HepG2 (cell line): ENCODE results near the gene NMNAT1. TPM values are rescaled to one million over a fixed set of nuclear protein-coding genes. Genes with fewer than 3 reads are reported as not detected.
A peak's percentile ranks its signal among the peaks of the same experiment; 100 is the strongest.

Experiments used
- BRCA1 ChIP-seq: sonication (generic); formaldehyde crosslinking; IDR thresholded peaks from 2 replicates; pipeline ENCODE4 v1.4.0; 2020; ENCODE audit warnings: missing genetic modification reagents
- CHCHD3 ChIP-seq: sonication (generic); formaldehyde crosslinking; IDR thresholded peaks from 2 replicates; pipeline ENCODE4 v1.8.0; 2022; ENCODE audit warnings: mild to moderate bottlenecking, missing genetic modification reagents, moderate library complexity
- ETS1 ChIP-seq: sonication (generic); formaldehyde crosslinking; IDR thresholded peaks from 2 replicates; pipeline ENCODE4 v1.4.0; 2020; ENCODE audit warnings: missing genetic modification reagents
- FOXO1 ChIP-seq: sonication (generic); formaldehyde crosslinking; IDR thresholded peaks from 2 replicates; pipeline ENCODE4 v1.4.0; 2020; ENCODE audit warnings: missing genetic modification reagents
- GZF1 ChIP-seq: sonication (generic); formaldehyde crosslinking; IDR thresholded peaks from 2 replicates; pipeline ENCODE4 v1.5.1; 2020; ENCODE audit warnings: mild to moderate bottlenecking, missing genetic modification reagents
- HES4 ChIP-seq: sonication (generic); formaldehyde crosslinking; IDR thresholded peaks from 2 replicates; pipeline ENCODE4 v1.9.0; 2021; ENCODE audit warnings: mild to moderate bottlenecking, missing genetic modification reagents, borderline replicate concordance
- IRF1 ChIP-seq: sonication (generic); formaldehyde crosslinking; IDR thresholded peaks from 2 replicates; pipeline ENCODE4 v1.4.0; 2020; ENCODE audit warnings: low read depth, mild to moderate bottlenecking, missing genetic modification reagents
- JUNB ChIP-seq: sonication (generic); formaldehyde crosslinking; IDR thresholded peaks from 2 replicates; pipeline ENCODE4 v1.8.0; 2022; ENCODE audit warnings: missing genetic modification reagents, mild to moderate bottlenecking, borderline replicate concordance
- MYC ChIP-seq: sonication (generic); formaldehyde crosslinking; IDR thresholded peaks from 2 replicates; pipeline ENCODE4 v1.9.0; 2021; ENCODE audit warnings: missing genetic modification reagents, borderline replicate concordance
- NRL ChIP-seq: sonication (generic); formaldehyde crosslinking; IDR thresholded peaks from 2 replicates; pipeline ENCODE4 v1.5.0; 2020; ENCODE audit warnings: missing genetic modification reagents, mild to moderate bottlenecking, moderate library complexity, borderline replicate concordance
- PHF8 ChIP-seq: sonication (generic); formaldehyde crosslinking; IDR thresholded peaks from 2 replicates; pipeline ENCODE4 v1.5.0; 2020; ENCODE audit warnings: missing genetic modification reagents
- SMARCC2 ChIP-seq: fragments of 450-650 bp; IDR thresholded peaks from 2 replicates; pipeline ENCODE4 v1.6.1; 2017; ENCODE audit warnings: antibody characterized with exemption, mild to moderate bottlenecking
- SRSF4 ChIP-seq: fragments of 200-400 bp; formaldehyde crosslinking; IDR thresholded peaks from one replicate; pipeline ENCODE4 v1.6.1; 2018; ENCODE audit warnings: mild to moderate bottlenecking, low read depth, low read length, moderate library complexity; ENCODE audit not compliant: poor library complexity, severe bottlenecking
- TBL1XR1 ChIP-seq: fragments of 150-350 bp; IDR thresholded peaks from 2 replicates; pipeline ENCODE4 v1.6.1; 2014; ENCODE audit warnings: borderline replicate concordance, low read length; ENCODE audit not compliant: partially characterized antibody
- TFDP2 ChIP-seq: sonication (generic); formaldehyde crosslinking; IDR thresholded peaks from 2 replicates; pipeline ENCODE4 v1.4.0; 2020; ENCODE audit warnings: missing genetic modification reagents
- TRIM22 ChIP-seq: fragments of 450-650 bp; IDR thresholded peaks from 2 replicates; pipeline ENCODE4 v1.6.1; 2017
- ZMYM2 ChIP-seq: sonication (generic); formaldehyde crosslinking; IDR thresholded peaks from 2 replicates; pipeline ENCODE4 v1.8.0; 2022; ENCODE audit warnings: mild to moderate bottlenecking, missing genetic modification reagents
- ZNF225 ChIP-seq: sonication (generic); formaldehyde crosslinking; IDR thresholded peaks from 2 replicates; pipeline ENCODE4 v1.4.0; 2020; ENCODE audit warnings: mild to moderate bottlenecking, missing genetic modification reagents
- ZNF513 ChIP-seq: sonication (generic); formaldehyde crosslinking; conservative IDR thresholded peaks from 2 replicates; pipeline ENCODE4 v1.5.0; 2020; ENCODE audit warnings: missing genetic modification reagents
- polyA plus RNA-seq, 8 experiments: library from polyadenylated mRNA; depleted of rRNA in 3 of 8; stranded (reverse) in 7 of 8; unstranded in 1 of 8; fragments of >200 nt; fragmentation: Illumina TruSeq in 4 of 8; extraction: Trizol in 4 of 8; gene quantifications; 2 replicates each; pipeline versions ENCODE4 v1.2.1 to v1.2.3, GENCODE V29; 2011 to 2016; ENCODE audit warnings: low read depth in 4 of 8, missing spikeins in 1 of 8, mixed read lengths in 1 of 8; ENCODE audit not compliant: insufficient read depth in 1 of 8
- total RNA-seq, 5 experiments: library from RNA; depleted of rRNA; stranded (reverse); fragments of >200 nt; fragmentation: Illumina TruSeq; extraction: Trizol; gene quantifications; 2 replicates each; pipeline ENCODE4 v1.2.3, GENCODE V29; 2016; ENCODE audit warnings: low read depth in 1 of 5

NMNAT1 gene
- total and polyA plus RNA-seq, 2 of the 13 experiments (the other 11 are each of a cell fraction or from before 2014, with no cell fraction given), result 5.6 to 12.2 TPM

GRCh38 chr1:10032590-10033358 lies 89.5 kb downstream of the NMNAT1 start, which contains the start of gene UBE4B (continued):
- TF ChIP-seq TFDP2 (CRISPR knock-in tag) (peak; percentile 25; the same call in 1 of the 2 replicates), BRCA1 (CRISPR knock-in tag) (no peak), MYC (CRISPR knock-in tag) (peak; percentile 27; the same call in 1 of the 2 replicates), FOXO1 (CRISPR knock-in tag) (peak; percentile 14; the same call in 1 of the 2 replicates), JUNB (CRISPR knock-in tag) (no peak), NRL (CRISPR knock-in tag) (no peak), SRSF4 (no peak), CHCHD3 (CRISPR knock-in tag) (no peak), ZNF513 (no peak), HES4 (CRISPR knock-in tag) (no peak), SMARCC2 (no peak), PHF8 (CRISPR knock-in tag) (peak; percentile 63), GZF1 (CRISPR knock-in tag) (no peak), TRIM22 (no peak), ZMYM2 (CRISPR knock-in tag) (no peak), ETS1 (CRISPR knock-in tag) (no peak), TBL1XR1 (peak; percentile 14), IRF1 (CRISPR knock-in tag) (no peak), ZNF225 (no peak)
